H1 (cell line): ENCODE results near the gene HMGB3. TPM values are rescaled to one million over a fixed set of nuclear protein-coding genes. Genes with fewer than 3 reads are reported as not detected.

Experiments used
- CTBP2 ChIP-seq: IDR thresholded peaks from 2 replicates; pipeline ENCODE4 v1.7.0; 2011; ENCODE audit warnings: borderline replicate concordance, mild to moderate bottlenecking, moderate library complexity, mixed read lengths, low read length; ENCODE audit not compliant: insufficient read depth, insufficient read length
- GABPA ChIP-seq: IDR thresholded peaks from 2 replicates; pipeline ENCODE4 v1.6.1; 2011; ENCODE audit warnings: mild to moderate bottlenecking, low read length, moderate library complexity, borderline replicate concordance; ENCODE audit not compliant: insufficient read depth
- GTF2F1 ChIP-seq: IDR thresholded peaks from 2 replicates; pipeline ENCODE4 v1.6.1; 2012; ENCODE audit warnings: low read depth, low read length, improper control_type of control experiment, borderline replicate concordance
- RAD21 ChIP-seq, 2 experiments: IDR thresholded peaks in 1 of 2; conservative IDR thresholded peaks in 1 of 2; 2 replicates each; pipeline ENCODE4 v1.6.1; 2011; ENCODE audit warnings: low read depth in 2 of 2, low read length in 2 of 2, improper control_type of control experiment in 1 of 2, inconsistent platforms in 1 of 2, mild to moderate bottlenecking in 1 of 2, moderate library complexity in 1 of 2
- SAP30 ChIP-seq: fragments of 300-600 bp; sonication (generic); IDR thresholded peaks from 2 replicates; pipeline ENCODE4 v1.7.1; 2012; ENCODE audit warnings: low read length, moderate library complexity, mild to moderate bottlenecking, inconsistent platforms; ENCODE audit not compliant: insufficient read depth, insufficient replicate concordance
- TCF12 ChIP-seq: IDR thresholded peaks from 2 replicates; pipeline ENCODE4 v1.6.1; 2011; ENCODE audit warnings: low read depth, mild to moderate bottlenecking, low read length
- polyA plus RNA-seq, 7 experiments: library from polyadenylated mRNA; depleted of rRNA in 3 of 7; stranded (reverse) in 5 of 7; unstranded in 2 of 7; fragments of >200 nt in 5 of 7; fragments of 200-250 nt in 2 of 7; gene quantifications; 1 replicate in 5 of 7; 2 replicates in 1 of 7; 4 replicates in 1 of 7; pipeline versions ENCODE4 v1.2.1 to v1.2.3, GENCODE V29; 2011 to 2013; ENCODE audit warnings: missing spikeins in 2 of 7, mixed read lengths in 2 of 7
- total RNA-seq: library from RNA; stranded (reverse); fragmentation: NEBNext Ultra II Directional; extraction: Animal tissue kit (Norgen Biotek cat#: 25700); gene quantifications from 2 replicates; pipeline ENCODE4 v1.2.1, GENCODE V29; 2021
- TF ChIP-seq, protein P1 (sequence below), 3 experiments: IDR thresholded peaks; 1 replicate in 2 of 3; 2 replicates in 1 of 3; pipeline versions ENCODE4 v1.5.1 to v1.6.1; 2011; ENCODE audit warnings: low read length in 3 of 3, mild to moderate bottlenecking in 3 of 3, inconsistent platforms in 2 of 3, low read depth in 1 of 3, moderate library complexity in 1 of 3; ENCODE audit not compliant: insufficient read depth in 1 of 3; ENCODE audit errors: control extremely low read depth in 1 of 3

HMGB3 gene
- total and polyA plus RNA-seq, 2 of the 8 experiments (the other 6 are each of a cell fraction or from before 2014, with no cell fraction given) = 55.8 to 346 TPM

- TF ChIP-seq GABPA = no peak
- no peak for TF ChIP-seq SAP30
- TF ChIP-seq TCF12 = no peak
- no peak for TF ChIP-seq CTBP2
- TF ChIP-seq RAD21 (IDR thresholded peaks at IDR 0.05 in 1 of 2, conservative IDR thresholded peaks at IDR 0.05 in 1 of 2; ENCODE audit: low read depth in 2 of 2, low read length in 2 of 2) = no peak
- no peak for TF ChIP-seq GTF2F1
- TF ChIP-seq, protein P1, sequence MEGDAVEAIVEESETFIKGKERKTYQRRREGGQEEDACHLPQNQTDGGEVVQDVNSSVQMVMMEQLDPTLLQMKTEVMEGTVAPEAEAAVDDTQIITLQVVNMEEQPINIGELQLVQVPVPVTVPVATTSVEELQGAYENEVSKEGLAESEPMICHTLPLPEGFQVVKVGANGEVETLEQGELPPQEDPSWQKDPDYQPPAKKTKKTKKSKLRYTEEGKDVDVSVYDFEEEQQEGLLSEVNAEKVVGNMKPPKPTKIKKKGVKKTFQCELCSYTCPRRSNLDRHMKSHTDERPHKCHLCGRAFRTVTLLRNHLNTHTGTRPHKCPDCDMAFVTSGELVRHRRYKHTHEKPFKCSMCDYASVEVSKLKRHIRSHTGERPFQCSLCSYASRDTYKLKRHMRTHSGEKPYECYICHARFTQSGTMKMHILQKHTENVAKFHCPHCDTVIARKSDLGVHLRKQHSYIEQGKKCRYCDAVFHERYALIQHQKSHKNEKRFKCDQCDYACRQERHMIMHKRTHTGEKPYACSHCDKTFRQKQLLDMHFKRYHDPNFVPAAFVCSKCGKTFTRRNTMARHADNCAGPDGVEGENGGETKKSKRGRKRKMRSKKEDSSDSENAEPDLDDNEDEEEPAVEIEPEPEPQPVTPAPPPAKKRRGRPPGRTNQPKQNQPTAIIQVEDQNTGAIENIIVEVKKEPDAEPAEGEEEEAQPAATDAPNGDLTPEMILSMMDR (IDR thresholded peaks at IDR 0.05; ENCODE audit: control extremely low read depth in 1 of 3, insufficient read depth in 1 of 3, low read depth in 1 of 3, low read length in 3 of 3) = no peak
Measured at GRCh38 chrX:150977411-150978162, 5.5 kb upstream of the HMGB3 start (continued).
